ENCODE data around the gene HRH1.

GRCh38 chr3:11212784-11213183 is 58.5 kb downstream of the HRH1 start:
- TF ChIP-seq CTCF (IDR thresholded peaks at IDR 0.05) (no peak), POLR2A (IDR thresholded peaks at IDR 0.05) (no peak)
